ENCODE measurements around the gene SLC7A9.

- TF ChIP-seq TAF1 (IDR thresholded peaks at IDR 0.05; ENCODE audit: borderline replicate concordance, insufficient read depth, low read length) (no peak), POLR2AphosphoS5 (IDR thresholded peaks at IDR 0.05; ENCODE audit: low read depth, low read length) (no peak), SIN3A (IDR thresholded peaks at IDR 0.05; ENCODE audit: borderline replicate concordance, insufficient read depth, low read length) (no peak)
- TF ChIP-seq, protein P1, sequence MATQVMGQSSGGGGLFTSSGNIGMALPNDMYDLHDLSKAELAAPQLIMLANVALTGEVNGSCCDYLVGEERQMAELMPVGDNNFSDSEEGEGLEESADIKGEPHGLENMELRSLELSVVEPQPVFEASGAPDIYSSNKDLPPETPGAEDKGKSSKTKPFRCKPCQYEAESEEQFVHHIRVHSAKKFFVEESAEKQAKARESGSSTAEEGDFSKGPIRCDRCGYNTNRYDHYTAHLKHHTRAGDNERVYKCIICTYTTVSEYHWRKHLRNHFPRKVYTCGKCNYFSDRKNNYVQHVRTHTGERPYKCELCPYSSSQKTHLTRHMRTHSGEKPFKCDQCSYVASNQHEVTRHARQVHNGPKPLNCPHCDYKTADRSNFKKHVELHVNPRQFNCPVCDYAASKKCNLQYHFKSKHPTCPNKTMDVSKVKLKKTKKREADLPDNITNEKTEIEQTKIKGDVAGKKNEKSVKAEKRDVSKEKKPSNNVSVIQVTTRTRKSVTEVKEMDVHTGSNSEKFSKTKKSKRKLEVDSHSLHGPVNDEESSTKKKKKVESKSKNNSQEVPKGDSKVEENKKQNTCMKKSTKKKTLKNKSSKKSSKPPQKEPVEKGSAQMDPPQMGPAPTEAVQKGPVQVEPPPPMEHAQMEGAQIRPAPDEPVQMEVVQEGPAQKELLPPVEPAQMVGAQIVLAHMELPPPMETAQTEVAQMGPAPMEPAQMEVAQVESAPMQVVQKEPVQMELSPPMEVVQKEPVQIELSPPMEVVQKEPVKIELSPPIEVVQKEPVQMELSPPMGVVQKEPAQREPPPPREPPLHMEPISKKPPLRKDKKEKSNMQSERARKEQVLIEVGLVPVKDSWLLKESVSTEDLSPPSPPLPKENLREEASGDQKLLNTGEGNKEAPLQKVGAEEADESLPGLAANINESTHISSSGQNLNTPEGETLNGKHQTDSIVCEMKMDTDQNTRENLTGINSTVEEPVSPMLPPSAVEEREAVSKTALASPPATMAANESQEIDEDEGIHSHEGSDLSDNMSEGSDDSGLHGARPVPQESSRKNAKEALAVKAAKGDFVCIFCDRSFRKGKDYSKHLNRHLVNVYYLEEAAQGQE (IDR thresholded peaks at IDR 0.05; ENCODE audit: insufficient read depth in 1 of 2, low read depth in 2 of 2, low read length in 2 of 2) = no peak
These were observed 9.4 kb upstream of the SLC7A9 start for GRCh38 chr19:32878988-32879387.
